ENCODE measurements around the gene ELP2.

DNA sequence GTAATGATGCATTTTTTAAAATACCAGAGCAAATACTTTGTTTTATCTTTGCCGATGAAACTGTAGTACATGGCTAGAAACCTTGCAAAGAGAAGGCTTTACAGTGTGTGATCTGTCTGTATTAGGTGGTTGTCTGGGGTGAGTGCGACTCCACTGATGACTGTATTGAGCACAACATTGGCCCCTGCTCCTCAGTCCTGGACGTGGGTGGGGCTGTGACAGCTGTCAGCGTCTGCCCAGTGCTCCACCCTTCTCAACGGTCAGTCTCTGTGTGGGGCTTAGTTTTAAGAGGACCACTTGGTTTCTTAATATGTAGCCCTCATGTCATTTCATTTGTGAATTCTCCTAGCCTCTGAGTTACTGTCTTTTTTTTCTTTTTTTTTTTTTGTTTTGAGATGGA lies 40.2 kb downstream of the ELP2 start:
- no peak for TF ChIP-seq CTCF (IDR thresholded peaks at IDR 0.05 in 2 of 3, conservative IDR thresholded peaks at IDR 0.05 in 1 of 3; ENCODE audit: insufficient read depth in 2 of 3, low read depth in 1 of 3, low read length in 3 of 3)
- TF ChIP-seq ATF3 (IDR thresholded peaks at IDR 0.05): no peak
- no peak for TF ChIP-seq ATF3 (CRISPR knock-in tag; conservative IDR thresholded peaks at IDR 0.05)
- TF ChIP-seq NR3C1 (CRISPR knock-in tag; IDR thresholded peaks at IDR 0.05): no peak
- TF ChIP-seq BRF1 (IDR thresholded peaks at IDR 0.05; ENCODE audit: borderline replicate concordance, extremely low read depth, insufficient read length): no peak
- TF ChIP-seq ZNF212 (CRISPR knock-in tag; IDR thresholded peaks at IDR 0.05): no peak
- TF ChIP-seq GABPA (tag; conservative IDR thresholded peaks at IDR 0.05; ENCODE audit: low read depth): no peak
- TF ChIP-seq ESRRB (CRISPR knock-in tag; IDR thresholded peaks at IDR 0.05; ENCODE audit: borderline replicate concordance): no peak
- TF ChIP-seq, protein P1, sequence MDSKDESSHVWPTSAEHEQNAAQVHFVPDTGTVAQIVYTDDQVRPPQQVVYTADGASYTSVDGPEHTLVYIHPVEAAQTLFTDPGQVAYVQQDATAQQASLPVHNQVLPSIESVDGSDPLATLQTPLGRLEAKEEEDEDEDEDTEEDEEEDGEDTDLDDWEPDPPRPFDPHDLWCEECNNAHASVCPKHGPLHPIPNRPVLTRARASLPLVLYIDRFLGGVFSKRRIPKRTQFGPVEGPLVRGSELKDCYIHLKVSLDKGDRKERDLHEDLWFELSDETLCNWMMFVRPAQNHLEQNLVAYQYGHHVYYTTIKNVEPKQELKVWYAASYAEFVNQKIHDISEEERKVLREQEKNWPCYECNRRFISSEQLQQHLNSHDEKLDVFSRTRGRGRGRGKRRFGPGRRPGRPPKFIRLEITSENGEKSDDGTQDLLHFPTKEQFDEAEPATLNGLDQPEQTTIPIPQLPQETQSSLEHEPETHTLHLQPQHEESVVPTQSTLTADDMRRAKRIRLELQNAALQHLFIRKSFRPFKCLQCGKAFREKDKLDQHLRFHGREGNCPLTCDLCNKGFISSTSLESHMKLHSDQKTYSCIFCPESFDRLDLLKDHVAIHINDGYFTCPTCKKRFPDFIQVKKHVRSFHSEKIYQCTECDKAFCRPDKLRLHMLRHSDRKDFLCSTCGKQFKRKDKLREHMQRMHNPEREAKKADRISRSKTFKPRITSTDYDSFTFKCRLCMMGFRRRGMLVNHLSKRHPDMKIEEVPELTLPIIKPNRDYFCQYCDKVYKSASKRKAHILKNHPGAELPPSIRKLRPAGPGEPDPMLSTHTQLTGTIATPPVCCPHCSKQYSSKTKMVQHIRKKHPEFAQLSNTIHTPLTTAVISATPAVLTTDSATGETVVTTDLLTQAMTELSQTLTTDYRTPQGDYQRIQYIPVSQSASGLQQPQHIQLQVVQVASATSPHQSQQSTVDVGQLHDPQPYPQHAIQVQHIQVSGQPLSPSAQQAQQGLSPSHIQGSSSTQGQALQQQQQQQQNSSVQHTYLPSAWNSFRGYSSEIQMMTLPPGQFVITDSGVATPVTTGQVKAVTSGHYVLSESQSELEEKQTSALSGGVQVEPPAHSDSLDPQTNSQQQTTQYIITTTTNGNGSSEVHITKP (IDR thresholded peaks at IDR 0.05; ENCODE audit: partially characterized antibody): no peak
- TF ChIP-seq FOXA1 (IDR thresholded peaks at IDR 0.05; ENCODE audit: borderline replicate concordance): no peak
- TF ChIP-seq, protein P2, sequence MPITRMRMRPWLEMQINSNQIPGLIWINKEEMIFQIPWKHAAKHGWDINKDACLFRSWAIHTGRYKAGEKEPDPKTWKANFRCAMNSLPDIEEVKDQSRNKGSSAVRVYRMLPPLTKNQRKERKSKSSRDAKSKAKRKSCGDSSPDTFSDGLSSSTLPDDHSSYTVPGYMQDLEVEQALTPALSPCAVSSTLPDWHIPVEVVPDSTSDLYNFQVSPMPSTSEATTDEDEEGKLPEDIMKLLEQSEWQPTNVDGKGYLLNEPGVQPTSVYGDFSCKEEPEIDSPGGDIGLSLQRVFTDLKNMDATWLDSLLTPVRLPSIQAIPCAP (CRISPR knock-in tag; IDR thresholded peaks at IDR 0.05; ENCODE audit: borderline replicate concordance): no peak
- no peak for TF ChIP-seq EP300 (IDR thresholded peaks at IDR 0.05; ENCODE audit: low read length)
- TF ChIP-seq, protein P3, sequence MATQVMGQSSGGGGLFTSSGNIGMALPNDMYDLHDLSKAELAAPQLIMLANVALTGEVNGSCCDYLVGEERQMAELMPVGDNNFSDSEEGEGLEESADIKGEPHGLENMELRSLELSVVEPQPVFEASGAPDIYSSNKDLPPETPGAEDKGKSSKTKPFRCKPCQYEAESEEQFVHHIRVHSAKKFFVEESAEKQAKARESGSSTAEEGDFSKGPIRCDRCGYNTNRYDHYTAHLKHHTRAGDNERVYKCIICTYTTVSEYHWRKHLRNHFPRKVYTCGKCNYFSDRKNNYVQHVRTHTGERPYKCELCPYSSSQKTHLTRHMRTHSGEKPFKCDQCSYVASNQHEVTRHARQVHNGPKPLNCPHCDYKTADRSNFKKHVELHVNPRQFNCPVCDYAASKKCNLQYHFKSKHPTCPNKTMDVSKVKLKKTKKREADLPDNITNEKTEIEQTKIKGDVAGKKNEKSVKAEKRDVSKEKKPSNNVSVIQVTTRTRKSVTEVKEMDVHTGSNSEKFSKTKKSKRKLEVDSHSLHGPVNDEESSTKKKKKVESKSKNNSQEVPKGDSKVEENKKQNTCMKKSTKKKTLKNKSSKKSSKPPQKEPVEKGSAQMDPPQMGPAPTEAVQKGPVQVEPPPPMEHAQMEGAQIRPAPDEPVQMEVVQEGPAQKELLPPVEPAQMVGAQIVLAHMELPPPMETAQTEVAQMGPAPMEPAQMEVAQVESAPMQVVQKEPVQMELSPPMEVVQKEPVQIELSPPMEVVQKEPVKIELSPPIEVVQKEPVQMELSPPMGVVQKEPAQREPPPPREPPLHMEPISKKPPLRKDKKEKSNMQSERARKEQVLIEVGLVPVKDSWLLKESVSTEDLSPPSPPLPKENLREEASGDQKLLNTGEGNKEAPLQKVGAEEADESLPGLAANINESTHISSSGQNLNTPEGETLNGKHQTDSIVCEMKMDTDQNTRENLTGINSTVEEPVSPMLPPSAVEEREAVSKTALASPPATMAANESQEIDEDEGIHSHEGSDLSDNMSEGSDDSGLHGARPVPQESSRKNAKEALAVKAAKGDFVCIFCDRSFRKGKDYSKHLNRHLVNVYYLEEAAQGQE (IDR thresholded peaks at IDR 0.05; ENCODE audit: borderline replicate concordance): no peak
- TF ChIP-seq, protein P3 (CRISPR knock-in tag; IDR thresholded peaks at IDR 0.05; ENCODE audit: low read depth): no peak
- no peak for TF ChIP-seq NR2F6 (CRISPR knock-in tag; IDR thresholded peaks at IDR 0.05)
- TF ChIP-seq ZNF184 (CRISPR knock-in tag; IDR thresholded peaks at IDR 0.05): no peak

Data from K562 (cell line).